GM18526 (cell line): ENCODE data around the gene GTF2E1.

Experiments used
- POLR2A ChIP-seq: IDR thresholded peaks from 3 replicates; pipeline ENCODE4 v1.6.1; 2011; ENCODE audit not compliant: insufficient read length; ENCODE audit errors: extremely low read depth

GTF2E1 gene

GRCh38 chr3:120778776-120779175, 36.2 kb downstream of the GTF2E1 start:
- no peak for TF ChIP-seq POLR2A

DNA sequence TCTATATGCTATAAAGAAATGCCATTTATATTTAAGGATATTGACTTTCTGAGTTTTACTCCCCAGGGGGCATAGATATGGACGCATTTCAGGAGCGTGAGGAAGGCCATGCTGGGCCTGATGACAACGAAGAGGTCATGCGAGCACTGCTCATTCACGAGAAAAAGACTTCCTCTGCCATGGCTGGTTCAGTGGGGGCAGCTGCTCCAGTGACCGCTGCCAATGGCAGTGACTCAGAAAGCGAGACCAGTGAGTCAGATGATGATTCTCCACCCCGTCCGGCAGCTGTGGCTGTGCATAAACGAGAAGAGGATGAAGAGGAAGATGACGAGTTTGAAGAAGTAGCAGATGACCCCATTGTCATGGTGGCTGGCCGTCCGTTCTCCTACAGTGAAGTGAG, 38.4 kb downstream of the GTF2E1 start:
- TF ChIP-seq POLR2A, result no peak

DNA sequence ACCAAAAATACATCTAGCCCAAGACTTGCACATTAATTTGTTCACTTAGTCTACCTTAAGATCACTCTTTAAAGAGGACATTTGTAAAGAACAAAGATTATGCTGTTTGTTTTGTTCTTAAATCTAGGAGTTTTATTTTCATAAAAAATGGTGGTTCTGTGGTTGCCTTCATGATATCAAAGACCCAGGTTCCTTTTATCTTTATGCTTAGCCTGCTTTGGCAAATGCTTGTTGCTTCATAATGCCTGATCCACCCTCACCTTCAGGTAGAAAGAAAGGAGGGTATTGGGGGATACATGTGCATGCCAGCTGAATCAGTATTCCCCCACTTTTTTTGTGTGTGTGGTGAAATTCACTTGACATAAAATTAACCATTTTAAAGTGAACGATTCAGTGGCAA, 48.5 kb downstream of the GTF2E1 start:
- no peak for TF ChIP-seq POLR2A

DNA sequence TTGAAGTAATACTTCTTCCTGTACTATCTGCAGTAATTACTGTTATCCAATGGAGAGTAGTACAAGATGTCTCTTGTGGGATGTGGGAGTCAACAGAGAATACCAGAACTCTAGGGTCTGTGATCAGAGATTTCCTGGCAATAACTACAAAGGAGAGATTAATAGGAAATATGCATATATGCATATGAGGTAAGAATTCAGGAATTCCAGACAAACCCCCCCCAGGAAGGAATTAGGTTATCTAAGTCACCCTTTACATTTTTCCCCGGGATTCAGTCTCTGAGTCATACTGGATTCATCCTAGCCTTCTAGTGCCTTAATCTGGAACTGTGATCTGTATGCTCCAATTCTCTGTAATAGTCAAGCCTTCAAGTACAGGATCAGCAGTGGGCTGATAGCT, 49.4 kb downstream of the GTF2E1 start:
- no peak for TF ChIP-seq POLR2A

GRCh38 chr3:120793601-120794000, 51.1 kb downstream of the GTF2E1 start:
- no peak for TF ChIP-seq POLR2A

- TF ChIP-seq POLR2A, result no peak
These were observed 52.6 kb downstream of the GTF2E1 start for GRCh38 chr3:120795017-120795648.

GRCh38 chr3:120795959-120796358, 53.4 kb downstream of the GTF2E1 start:
- TF ChIP-seq POLR2A, result no peak

- no peak for TF ChIP-seq POLR2A
These were observed 54.4 kb downstream of the GTF2E1 start for GRCh38 chr3:120796976-120797375.

DNA sequence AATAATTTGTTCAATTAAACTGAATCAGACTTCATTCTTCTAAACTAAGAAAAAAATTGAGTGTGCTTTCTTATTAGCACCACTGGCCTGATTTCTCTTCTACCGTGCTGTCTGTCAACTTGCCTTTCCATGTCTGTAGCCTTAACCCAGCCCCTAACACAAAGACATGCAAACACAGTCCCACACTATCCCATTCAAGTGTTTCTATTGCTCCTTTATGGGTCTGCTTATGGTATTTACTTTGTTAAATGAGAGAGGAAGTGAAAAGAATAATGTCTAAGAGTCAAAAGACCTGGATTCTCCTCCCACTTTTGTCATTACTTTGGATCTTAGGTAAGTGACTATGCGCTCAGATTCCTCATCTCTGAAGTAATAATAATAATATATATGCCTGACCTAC, 55.3 kb downstream of the GTF2E1 start:
- no peak for TF ChIP-seq POLR2A

DNA sequence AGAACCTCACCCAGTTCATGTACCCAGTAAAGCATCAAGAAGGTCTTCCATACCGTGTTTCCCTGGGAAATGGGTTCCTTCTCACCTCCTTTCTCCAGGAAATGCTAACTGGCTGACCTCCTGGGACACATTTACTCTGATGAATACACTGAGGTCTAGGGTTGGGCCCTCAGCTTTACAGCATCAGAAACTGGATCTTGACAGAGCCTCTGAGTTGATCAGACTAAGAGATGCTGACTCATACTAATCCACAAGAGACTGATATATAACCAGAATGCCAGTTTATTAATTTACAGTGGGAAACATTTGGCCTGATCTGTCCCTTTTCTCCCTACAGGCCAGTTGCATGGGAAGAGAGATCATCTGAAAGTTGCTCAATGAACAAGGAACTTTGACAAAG, 55.8 kb downstream of the GTF2E1 start:
- TF ChIP-seq POLR2A, result no peak

DNA sequence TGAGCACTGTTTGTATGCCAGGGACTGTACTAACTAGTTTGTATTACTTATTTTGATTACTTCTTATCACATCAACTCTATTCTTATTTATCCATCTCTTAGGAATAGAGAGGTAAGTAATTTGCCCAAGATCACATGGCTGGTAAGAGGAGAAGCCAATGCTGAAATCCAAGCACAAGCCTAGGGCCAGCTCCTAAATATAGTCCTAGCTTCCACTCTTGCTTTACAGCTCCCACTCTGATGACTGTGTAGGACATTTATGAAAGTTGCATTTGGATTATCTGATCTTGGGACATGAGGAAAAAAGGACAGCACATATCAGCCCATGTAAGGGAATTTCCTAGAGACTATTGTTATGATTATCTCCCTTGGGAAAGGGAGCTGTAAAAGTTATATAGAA, 58.1 kb downstream of the GTF2E1 start:
- TF ChIP-seq POLR2A, result no peak

DNA sequence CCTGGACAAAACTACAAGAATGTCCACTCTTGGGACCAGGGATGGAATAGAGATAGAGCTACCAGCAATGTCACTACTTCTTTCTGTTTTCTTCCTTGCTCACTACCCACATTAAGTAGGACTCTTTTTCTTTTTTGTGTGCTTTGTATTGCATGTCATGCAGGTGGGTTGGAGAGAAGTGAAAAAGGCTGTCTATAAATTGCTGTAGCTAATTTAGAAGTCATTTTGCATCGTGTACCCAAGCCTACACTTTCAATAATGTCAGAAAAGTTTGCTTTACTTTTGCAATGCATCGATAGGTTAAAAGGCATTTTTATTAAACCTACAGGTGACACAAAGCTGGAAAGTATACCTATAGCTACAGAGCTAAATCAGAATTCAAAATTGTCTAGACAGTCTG, 58.9 kb downstream of the GTF2E1 start:
- TF ChIP-seq POLR2A, result no peak

DNA sequence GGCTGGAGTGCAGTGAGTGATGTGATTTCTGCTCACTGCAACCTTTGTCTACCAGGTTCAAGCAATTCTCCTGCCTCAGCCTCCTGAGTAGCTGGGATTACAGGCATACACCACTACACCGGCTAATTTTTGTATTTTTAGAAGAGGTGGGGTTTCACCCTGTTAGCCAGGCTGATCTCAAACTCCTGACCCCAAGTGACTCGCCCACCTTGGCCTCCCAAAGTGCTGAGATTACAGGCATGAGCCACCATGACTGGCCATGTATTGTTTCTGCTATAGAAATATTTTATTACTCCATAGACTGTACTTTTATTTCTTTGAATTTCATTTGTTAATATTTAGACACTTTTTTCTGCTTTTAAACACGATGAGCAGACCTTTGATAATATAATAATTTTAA, 60.4 kb downstream of the GTF2E1 start:
- no peak for TF ChIP-seq POLR2A

DNA sequence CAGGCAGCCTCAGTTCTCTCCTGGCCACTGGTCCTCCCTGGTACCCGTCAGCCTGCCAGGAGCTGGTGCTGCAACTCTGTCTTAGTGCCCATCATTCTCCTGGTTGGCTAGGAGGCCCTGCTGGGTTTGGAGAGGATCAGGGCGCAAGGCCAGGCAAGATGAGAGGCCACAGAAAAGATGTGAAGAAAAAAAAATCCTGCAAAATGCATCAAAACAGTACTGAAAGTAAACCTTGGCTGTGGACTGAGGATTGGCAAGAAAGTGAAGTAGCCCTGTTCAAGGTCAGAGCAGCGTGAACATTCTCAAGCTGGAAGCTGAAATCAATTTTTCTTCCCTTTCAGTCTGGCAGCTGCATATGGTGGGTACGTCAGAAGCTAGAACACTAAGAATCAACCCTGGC, 74.2 kb downstream of the GTF2E1 start:
- TF ChIP-seq POLR2A, result no peak

GRCh38 chr3:120820748-120821147, 78.2 kb downstream of the GTF2E1 start:
- no peak for TF ChIP-seq POLR2A

DNA sequence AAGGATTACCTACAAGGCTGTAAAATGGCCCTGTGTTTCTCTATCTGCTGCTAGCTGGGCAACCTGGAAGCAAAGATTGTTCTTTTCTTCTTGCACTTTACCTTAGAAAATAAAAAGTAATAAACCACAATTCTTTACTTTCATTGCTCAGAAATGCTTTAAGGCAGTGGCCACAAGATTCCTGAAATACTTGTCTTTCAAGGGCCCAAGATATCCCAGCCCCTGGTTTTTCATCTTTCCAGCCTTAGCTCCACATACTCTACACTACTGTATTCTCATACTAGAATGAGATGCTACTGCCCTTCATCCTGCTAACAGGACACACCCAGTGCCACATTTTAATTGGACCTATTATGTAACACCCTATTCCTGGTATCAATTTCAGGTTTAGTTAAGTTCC, 78.9 kb downstream of the GTF2E1 start:
- TF ChIP-seq POLR2A, result no peak

DNA sequence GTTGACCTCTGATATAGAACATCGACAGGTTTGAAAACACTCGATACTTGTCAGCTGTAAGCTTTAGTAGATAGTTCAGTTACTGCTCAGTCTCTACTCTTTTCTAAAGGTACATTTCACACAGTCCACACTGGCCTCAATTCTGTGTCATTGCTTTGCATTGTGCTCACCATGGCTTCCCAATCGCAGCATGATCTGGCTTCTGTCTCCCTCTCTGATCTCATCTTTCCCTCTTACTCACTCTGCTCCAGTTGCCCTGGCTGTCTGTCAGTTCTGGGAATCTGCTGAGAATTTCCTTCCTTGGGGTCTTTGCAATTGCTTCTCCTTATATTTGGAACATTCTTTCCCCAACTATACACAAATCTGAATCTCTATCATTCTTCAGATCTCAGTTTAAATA, 80.6 kb downstream of the GTF2E1 start:
- TF ChIP-seq POLR2A, result no peak

DNA sequence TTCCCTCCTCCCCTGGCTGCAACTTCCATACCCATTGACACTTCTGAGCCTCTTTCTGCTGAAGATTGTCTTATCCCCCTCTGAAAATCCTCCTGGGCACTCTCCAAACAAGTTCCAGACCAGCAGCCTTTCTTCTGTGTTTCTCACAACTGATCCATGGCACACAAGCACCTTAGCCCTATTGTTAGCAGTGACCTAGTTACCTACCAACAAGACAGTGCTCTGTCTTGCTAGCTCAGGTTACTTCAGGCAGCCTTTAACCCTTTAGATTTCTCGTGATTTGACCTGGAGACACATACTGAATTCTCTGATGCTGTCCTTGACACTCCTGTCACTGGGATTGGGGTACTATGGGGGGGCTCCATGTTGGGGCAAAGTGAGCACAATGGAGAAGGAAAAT, 82.1 kb downstream of the GTF2E1 start:
- no peak for TF ChIP-seq POLR2A
